A673 (cell line): ENCODE data around the gene PHLDA3. TPM values are rescaled to one million over a fixed set of nuclear protein-coding genes. Genes with fewer than 3 reads are reported as not detected.

ENCODE experiments used
- BruUV-seq: library from RNA; stranded (reverse); fragments of 400-500 nt; replicated peaks from 2 replicates; lab custom pipeline; 2021; lab: Mats Ljungman, UMichigan
- CTCF ChIA-PET: fragments of 300-600 bp; sonication (Branson Sonifier 250); formaldehyde crosslinking; loops from one replicate; lab custom pipeline; 2022; ENCODE audit warnings: antibody characterized with exemption; lab: Charles Lee
- POLR2A ChIA-PET: fragments of 300-600 bp; sonication (Branson Sonifier 250); formaldehyde crosslinking; loops from one replicate; lab custom pipeline; 2022; ENCODE audit warnings: antibody characterized with exemption; ENCODE audit not compliant: low non-redundant PET; lab: Charles Lee
- DNase-seq: peaks from one replicate; pipeline ENCODE4 v3.0.0-alpha.2; 2015; ENCODE audit warnings: low spot score
- H3K27ac ChIP-seq: fragments of 200-600 bp; sonication (generic); 2 replicates; pipeline ENCODE4 v1.5.1; 2016; ENCODE audit warnings: mixed run types, low read depth, mild to moderate bottlenecking, mixed read lengths, antibody characterized with exemption, low read length; ENCODE audit not compliant: poor library complexity, severe bottlenecking
- H3K27me3 ChIP-seq: fragments of 200-600 bp; sonication (generic); replicated peaks from 2 replicates; pipeline ENCODE4 v1.6.1; 2017; ENCODE audit warnings: mixed run types, low read depth, mild to moderate bottlenecking, mixed read lengths, antibody characterized with exemption, low read length; ENCODE audit not compliant: insufficient read depth, poor library complexity
- H3K36me3 ChIP-seq: fragments of 200-600 bp; sonication (generic); 2 replicates; pipeline ENCODE4 v1.6.1; 2016; ENCODE audit warnings: mixed run types, mild to moderate bottlenecking, mixed read lengths, antibody characterized with exemption, low read length; ENCODE audit not compliant: insufficient read depth, poor library complexity, severe bottlenecking
- H3K4me1 ChIP-seq: fragments of 200-600 bp; sonication (generic); 2 replicates; pipeline ENCODE4 v1.6.1; 2017; ENCODE audit warnings: mixed run types, mild to moderate bottlenecking, mixed read lengths, antibody characterized with exemption, low read length; ENCODE audit not compliant: insufficient read depth, poor library complexity, severe bottlenecking
- H3K4me3 ChIP-seq: fragments of 200-600 bp; sonication (generic); 2 replicates; pipeline ENCODE4 v1.5.1; 2016; ENCODE audit warnings: low read depth, mixed run types, mild to moderate bottlenecking, mixed read lengths, low read length; ENCODE audit not compliant: poor library complexity, severe bottlenecking
- H3K9me3 ChIP-seq: fragments of 200-600 bp; sonication (generic); 2 replicates; pipeline ENCODE4 v1.6.1; 2016; ENCODE audit warnings: mixed run types, low read depth, mild to moderate bottlenecking, mixed read lengths, antibody characterized with exemption, low read length; ENCODE audit not compliant: poor library complexity, severe bottlenecking
- EZH2 ChIP-seq: fragments of 200-600 bp; sonication (generic); IDR thresholded peaks from 2 replicates; pipeline ENCODE4 v1.6.1; 2017; ENCODE audit warnings: borderline replicate concordance, low read depth, mild to moderate bottlenecking, mixed read lengths, antibody characterized with exemption, low read length; ENCODE audit not compliant: poor library complexity, severe bottlenecking
- intact Hi-C: fragments of 100-400 bp; cut with micrococcal nuclease; formaldehyde crosslinking; loops from one replicate; pipeline ENCODE4 v1.10.0; 2022; ENCODE audit not compliant: unreplicated experiment
- total RNA-seq: library from RNA; stranded (reverse); gene quantifications from 2 replicates; pipeline ENCODE4 v1.2.3, GENCODE V29; 2021
- TF ChIP-seq, protein P1 (sequence below): fragments of 300-800, 200-600 bp; sonication (generic); conservative IDR thresholded peaks from 2 replicates; pipeline ENCODE4 v1.5.1; 2017; ENCODE audit warnings: low read depth, mild to moderate bottlenecking, antibody characterized with exemption, low read length, moderate library complexity, mixed read lengths

PHLDA3 gene
- total RNA-seq, 1 experiment from 2014 or later = 24.1 TPM

GRCh38 chr1:201511396-201511940 lies 42.5 kb upstream of the PHLDA3 start:
- no TSS peak for BruUV-seq
- Histone ChIP-seq H3K4me3 (no peak overlapping the region), H3K27me3 (no peaks in the 10 kb centered on the region), H3K9me3 (no peaks in the 10 kb centered on the region), H3K4me1 (peaks cover 54% of the 10 kb centered on the region), H3K27ac (peak overlapping the region; percentile 43), H3K36me3 (no peaks in the 10 kb centered on the region)
- intact Hi-C loops = no loop called here
- TF ChIP-seq, protein P1, sequence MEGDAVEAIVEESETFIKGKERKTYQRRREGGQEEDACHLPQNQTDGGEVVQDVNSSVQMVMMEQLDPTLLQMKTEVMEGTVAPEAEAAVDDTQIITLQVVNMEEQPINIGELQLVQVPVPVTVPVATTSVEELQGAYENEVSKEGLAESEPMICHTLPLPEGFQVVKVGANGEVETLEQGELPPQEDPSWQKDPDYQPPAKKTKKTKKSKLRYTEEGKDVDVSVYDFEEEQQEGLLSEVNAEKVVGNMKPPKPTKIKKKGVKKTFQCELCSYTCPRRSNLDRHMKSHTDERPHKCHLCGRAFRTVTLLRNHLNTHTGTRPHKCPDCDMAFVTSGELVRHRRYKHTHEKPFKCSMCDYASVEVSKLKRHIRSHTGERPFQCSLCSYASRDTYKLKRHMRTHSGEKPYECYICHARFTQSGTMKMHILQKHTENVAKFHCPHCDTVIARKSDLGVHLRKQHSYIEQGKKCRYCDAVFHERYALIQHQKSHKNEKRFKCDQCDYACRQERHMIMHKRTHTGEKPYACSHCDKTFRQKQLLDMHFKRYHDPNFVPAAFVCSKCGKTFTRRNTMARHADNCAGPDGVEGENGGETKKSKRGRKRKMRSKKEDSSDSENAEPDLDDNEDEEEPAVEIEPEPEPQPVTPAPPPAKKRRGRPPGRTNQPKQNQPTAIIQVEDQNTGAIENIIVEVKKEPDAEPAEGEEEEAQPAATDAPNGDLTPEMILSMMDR = no peak
- no peak for TF ChIP-seq EZH2
- ChIA-PET POLR2A (interaction anchor here (0.6 to 1.0 kb wide), 3 partner anchors 9 to 18 kb away, joined by 3 to 4 read pairs (median 3); no protein-coding TSS in a partner anchor), CTCF (interaction anchor here (1.8 to 3.7 kb wide), 6 partner anchors 9 to 63 kb away, joined by 5 to 79 read pairs (median 22); no protein-coding TSS in a partner anchor)
- DNase-seq = peak; percentile 70

DNA sequence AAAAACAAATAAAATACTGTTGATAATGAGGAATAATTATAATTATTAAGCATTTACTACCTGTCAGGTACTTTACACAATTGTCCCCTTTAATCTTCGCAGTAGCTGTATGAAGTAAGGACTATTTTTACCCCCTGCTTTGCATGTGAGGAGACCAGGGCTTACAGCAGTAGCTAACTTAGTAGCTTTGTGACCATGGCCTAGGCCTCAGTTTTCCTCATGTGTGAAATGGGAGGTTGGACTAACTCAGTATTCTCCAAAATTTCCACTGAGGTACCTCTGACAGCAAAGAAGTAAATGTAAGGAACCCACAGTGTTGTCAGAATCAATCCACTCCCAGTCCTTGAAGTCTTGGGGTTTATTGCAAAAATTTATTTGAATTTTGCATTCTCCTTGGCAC lies 41.7 kb upstream of the PHLDA3 start:
- intact Hi-C loops = no loop called here
- TF ChIP-seq EZH2 = no peak
- TF ChIP-seq, protein P1 = no peak
- BruUV-seq = no TSS peak
- ChIA-PET POLR2A (no interaction called here), CTCF (interaction anchor here (0.6 to 0.7 kb wide), 2 partner anchors 63 to 75 kb away, joined by 3 to 4 read pairs; no protein-coding TSS in a partner anchor)
- Histone ChIP-seq H3K4me1 (peaks cover 49% of the 10 kb centered on the region), H3K4me3 (no peak overlapping the region), H3K36me3 (no peaks in the 10 kb centered on the region), H3K27ac (no peak overlapping the region), H3K27me3 (no peaks in the 10 kb centered on the region), H3K9me3 (no peaks in the 10 kb centered on the region)
- DNase-seq = peak; percentile 0

DNA sequence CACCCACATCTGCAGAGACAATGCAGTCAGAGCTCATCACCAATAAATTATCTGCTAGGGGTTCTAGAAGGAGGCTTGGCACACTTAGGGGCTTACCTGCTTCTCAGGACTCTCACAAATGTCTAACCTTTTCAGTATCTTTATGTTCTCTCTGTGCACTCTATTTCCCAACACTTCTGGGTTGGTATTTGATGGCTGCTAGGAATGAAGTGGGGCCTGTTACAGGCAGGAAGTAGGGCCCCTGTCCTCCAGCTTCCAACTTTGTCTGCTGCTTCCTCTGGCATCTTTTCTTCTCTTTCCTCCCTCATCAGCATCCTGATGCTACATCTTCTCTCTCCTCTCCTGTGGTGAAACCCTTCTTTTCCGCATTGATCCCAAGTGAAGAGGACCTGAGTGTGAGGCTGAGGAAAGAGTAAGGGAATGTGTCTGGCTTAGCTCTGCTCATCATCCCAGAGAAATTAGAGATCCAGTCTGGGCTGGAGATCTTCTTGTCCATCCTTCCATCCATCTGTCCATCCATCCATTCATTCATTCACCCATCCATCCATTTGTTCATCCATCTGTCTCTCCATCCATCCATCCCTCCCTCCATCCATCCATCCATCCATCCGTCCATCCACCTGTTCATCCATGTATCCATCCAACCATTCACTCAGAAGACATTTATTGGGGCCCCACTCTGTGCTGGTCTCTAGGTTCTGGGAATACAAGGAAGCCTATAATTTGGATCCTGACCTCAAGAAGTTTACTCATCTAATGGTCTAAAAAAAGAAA lies 40.8 kb upstream of the PHLDA3 start:
- Histone ChIP-seq H3K27me3 (no peaks in the 10 kb centered on the region), H3K4me1 (peaks cover 50% of the 10 kb centered on the region), H3K9me3 (no peaks in the 10 kb centered on the region), H3K27ac (no peak overlapping the region), H3K36me3 (no peaks in the 10 kb centered on the region), H3K4me3 (no peak overlapping the region)
- ChIA-PET CTCF (interaction anchor here (0.7 kb wide), 1 partner anchor 62 kb away, joined by 3 read pairs; no protein-coding TSS in a partner anchor), POLR2A (interaction anchor here (0.5 kb wide), 1 partner anchor 58 kb away, joined by 10 read pairs; no protein-coding TSS in a partner anchor)
- intact Hi-C loops = no loop called here
- no peak for DNase-seq
- TF ChIP-seq, protein P1 = no peak
- no peak for TF ChIP-seq EZH2
- no TSS peak for BruUV-seq
